MM.1S (cell line): ENCODE data around the gene PPP1CA.

Source experiments
- CTCF ChIP-seq: fragments of 300-600 bp; sonication (generic); IDR thresholded peaks from 2 replicates; pipeline ENCODE4 v1.5.1; 2016; ENCODE audit warnings: antibody characterized with exemption, low read length, mixed read lengths
- EZH2 ChIP-seq: fragments of 300-600 bp; sonication (generic); optimal IDR thresholded peaks from 2 replicates; pipeline ENCODE3; 2017; ENCODE audit warnings: low read depth, mild to moderate bottlenecking, antibody characterized with exemption, low read length, mixed read lengths
- EZH2phosphoT487 ChIP-seq: fragments of 300-600 bp; sonication (generic); IDR thresholded peaks from 2 replicates; pipeline ENCODE4 v1.6.1; 2018; ENCODE audit warnings: antibody characterized with exemption, low read length

- no peak for TF ChIP-seq CTCF
- TF ChIP-seq EZH2, result no peak
- TF ChIP-seq EZH2phosphoT487, result no peak
Measured at GRCh38 chr11:67396587-67397389, 4.9 kb downstream of the PPP1CA start.
